Astrocyte of the cerebellum (primary cell): ENCODE measurements around the gene GMPR2.
"Not testable (repeated sequence)": the region's sequence is repeated elsewhere in the genome, so short reads cannot be mapped to it uniquely, and the experiment has no call there.

Experiments
- DNase-seq: peaks from one replicate; pipeline ENCODE4 v3.0.0-alpha.2; 2011; ENCODE audit warnings: low read depth
- H3K4me3 ChIP-seq: 2 replicates; pipeline ENCODE4 v1.5.1; 2011; ENCODE audit warnings: mild to moderate bottlenecking, low read depth, low read length, moderate library complexity
- CTCF ChIP-seq: IDR thresholded peaks from 2 replicates; pipeline ENCODE4 v1.5.1; 2012; ENCODE audit warnings: low read length, low read depth, moderate library complexity, mild to moderate bottlenecking; ENCODE audit errors: missing control alignments
- in situ Hi-C: cut with HindIII; loops from 2 replicates; pipeline ENCODE4 v1.10.0; 2017; ENCODE audit warnings: low sequenced_read_pairs

Gene GMPR2

DNA sequence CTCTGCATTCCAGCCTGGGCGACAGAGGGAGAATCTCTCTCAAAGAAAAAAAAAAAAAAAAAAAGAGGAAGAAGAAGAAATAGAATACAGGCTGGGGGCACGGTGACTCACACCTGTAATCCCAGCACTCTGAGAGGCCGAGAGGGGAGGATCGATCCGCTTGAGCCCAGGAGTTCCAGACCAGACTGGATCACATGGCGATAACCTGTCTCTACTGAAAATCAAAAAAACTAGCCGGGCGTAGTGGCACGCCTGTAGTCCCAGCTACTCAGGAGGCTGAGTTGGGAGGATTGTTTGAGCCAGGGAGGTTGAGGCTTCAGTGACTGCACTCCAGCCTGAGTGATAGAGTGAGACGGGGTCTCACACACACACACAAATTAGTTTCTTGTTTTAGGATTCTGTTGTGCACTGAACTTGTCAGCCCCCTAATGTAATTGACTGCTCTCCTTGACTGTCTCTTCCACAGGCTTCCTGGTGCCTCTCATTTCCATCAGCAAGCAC lies 10.7 kb downstream of the GMPR2 start:
- in situ Hi-C loops, result no loop called here
- no peak for DNase-seq
- TF ChIP-seq CTCF, result no peak
- H3K4me3 ChIP-seq, result peak overlapping the region; percentile 73

DNA sequence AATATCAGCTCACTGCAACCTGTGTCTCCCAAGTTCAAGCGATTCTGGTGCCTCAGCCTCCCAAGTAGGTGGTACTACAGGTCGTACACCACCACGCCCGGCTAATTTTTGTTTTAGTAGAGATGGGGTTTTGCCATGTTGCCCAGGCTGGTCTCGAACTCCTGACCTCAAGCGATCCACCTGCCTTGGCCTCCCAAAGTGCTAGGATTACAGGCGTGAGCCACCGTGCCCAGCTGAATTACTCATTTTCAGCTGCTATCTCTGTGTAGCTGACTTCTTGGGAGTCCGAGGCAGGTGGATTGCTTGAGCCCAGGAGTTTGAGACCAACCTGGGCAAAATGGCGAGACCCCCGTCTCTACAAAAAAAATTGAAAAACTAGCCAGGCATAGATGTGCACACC lies 12.6 kb downstream of the GMPR2 start:
- in situ Hi-C loops, DNase-seq, H3K4me3 ChIP-seq: not testable (repeated sequence)

DNA sequence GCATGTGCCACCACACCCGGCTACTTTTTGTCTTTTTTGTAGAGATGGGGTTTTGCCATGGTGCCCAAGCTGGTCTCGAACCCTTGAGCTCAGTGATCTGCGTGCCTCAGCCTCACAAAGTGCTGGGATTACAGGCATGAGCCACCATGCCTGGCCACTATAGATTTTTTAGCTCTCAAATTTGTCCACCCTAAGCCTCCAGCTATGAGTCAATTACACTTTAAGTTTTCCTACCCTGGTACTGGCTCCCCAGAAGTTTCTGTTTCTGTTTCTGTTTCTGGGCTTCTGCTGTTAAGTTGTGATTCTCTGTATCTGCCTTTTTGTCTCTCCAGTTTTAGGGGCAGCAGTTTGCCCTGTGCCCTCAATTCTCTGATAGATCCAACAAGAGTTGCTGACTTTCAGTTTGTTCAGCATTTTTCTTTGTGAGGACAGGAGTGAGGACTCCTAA lies 14.1 kb downstream of the GMPR2 start:
- TF ChIP-seq CTCF, result no peak
- no peak for DNase-seq
- no peak overlapping the region for H3K4me3 ChIP-seq
- in situ Hi-C loops, result no loop called here

- H3K4me3 ChIP-seq, result no peak overlapping the region
- TF ChIP-seq CTCF, result no peak
- DNase-seq, result no peak
- in situ Hi-C loops, result no loop called here
Observed at GRCh38 chr14:24247422-24247821, 14.7 kb downstream of the GMPR2 start.

DNA sequence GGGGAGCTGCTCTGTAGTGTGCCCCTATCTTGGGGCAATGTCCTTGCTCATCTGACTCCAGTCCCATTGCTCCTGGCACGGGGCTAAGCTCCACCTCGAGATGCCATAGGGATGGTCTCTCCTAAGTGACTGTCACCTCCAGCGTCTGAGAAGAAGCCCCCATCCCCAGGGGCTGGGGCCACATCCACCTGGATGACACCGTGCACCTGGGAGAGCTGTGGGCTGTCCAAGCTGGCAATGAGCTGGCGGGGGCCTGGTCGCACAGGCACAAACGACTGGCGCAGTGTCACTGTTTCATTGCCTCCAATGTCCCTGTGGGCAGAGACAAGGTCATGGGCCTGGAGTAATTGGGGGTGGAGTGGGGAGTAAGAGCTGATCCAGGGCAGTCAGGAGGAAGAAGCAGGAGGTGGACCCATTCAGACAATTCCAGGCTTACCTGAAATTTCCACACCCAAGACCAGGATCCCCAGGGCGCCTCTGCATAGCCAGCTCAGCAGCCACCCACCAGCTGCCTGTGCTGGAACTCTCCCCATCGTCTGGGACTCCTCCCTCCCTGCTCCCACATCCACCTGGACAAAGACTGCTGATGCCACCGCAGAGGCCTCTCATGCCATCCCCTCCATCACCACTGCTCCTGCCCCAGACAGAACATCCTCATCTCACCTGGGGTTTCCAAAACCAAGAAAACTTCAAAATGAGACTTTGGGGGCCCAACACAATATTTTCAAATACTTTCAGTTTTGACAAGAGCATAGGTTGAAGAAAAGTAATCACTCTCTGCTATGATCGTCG lies 16.7 kb downstream of the GMPR2 start:
- in situ Hi-C loops, result no loop called here
- no peak for DNase-seq
- TF ChIP-seq CTCF, result no peak
- H3K4me3 ChIP-seq, result no peak overlapping the region

DNA sequence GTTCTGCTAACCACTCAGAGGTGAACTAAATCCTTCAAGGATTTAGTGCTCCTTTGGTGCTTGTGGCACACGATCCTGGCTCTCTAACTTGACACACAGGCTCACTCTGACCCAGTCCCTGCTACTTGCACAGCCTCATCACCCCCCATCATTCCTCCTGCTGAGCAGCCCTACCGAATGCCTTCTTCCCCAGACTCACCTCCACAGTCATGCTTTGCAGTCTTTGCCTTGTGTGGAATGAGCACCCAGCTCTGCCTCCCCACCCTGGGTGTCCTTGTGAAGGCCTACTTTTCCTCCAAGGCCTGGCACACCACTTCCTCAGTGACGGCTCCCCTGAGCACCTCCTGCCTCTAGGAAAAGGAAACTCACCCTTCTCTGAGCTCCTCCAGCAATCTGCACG lies 17.6 kb downstream of the GMPR2 start:
- no peak for TF ChIP-seq CTCF
- H3K4me3 ChIP-seq, result no peak overlapping the region
- no peak for DNase-seq
- in situ Hi-C loops, result no loop called here

DNA sequence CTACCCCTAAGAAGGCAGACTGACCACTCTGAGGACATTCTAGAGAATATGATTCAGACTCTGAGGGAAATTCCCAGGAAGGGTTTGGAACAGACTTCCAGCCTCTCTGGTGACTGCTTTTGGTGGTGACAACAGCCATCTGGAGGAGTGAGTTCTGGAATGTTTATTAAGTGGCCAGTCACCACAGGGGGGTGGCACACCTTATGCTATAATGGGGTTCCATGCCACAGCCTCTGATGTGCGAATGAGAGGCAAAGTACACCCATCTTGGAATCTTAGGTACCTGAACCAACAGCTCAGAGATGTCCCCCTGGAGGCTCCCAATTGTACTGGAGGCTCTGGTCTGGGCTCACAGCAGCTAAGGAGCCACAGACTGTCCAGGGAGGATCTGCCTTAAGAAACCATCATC lies 19.2 kb downstream of the GMPR2 start:
- in situ Hi-C loops, result no loop called here
- no peak overlapping the region for H3K4me3 ChIP-seq
- no peak for DNase-seq
- TF ChIP-seq CTCF, result no peak
